Osteocyte (in vitro differentiated cells): ENCODE measurements around the gene ALDH3A1. TPM values are rescaled to one million over a fixed set of nuclear protein-coding genes. Genes with fewer than 3 reads are reported as not detected.
A peak's percentile ranks its signal among the peaks of the same experiment; 100 is the strongest.

Experiments used
- DNase-seq: peaks from one replicate; pipeline ENCODE4 v3.0.0; 2021; ENCODE audit warnings: mixed read lengths; ENCODE audit not compliant: unreplicated experiment; ENCODE audit errors: extremely low spot score
- H3K27ac Mint-ChIP-seq: one replicate; pipeline ENCODE4 v1.8.0; 2021; ENCODE audit warnings: mild to moderate bottlenecking, mixed read lengths; ENCODE audit not compliant: unreplicated experiment
- H3K27me3 Mint-ChIP-seq: one replicate; pipeline ENCODE4 v1.8.0; 2021; ENCODE audit warnings: mixed read lengths; ENCODE audit not compliant: unreplicated experiment
- H3K36me3 Mint-ChIP-seq: one replicate; pipeline ENCODE4 v1.8.0; 2021; ENCODE audit warnings: mixed read lengths; ENCODE audit not compliant: unreplicated experiment
- H3K4me1 Mint-ChIP-seq: one replicate; pipeline ENCODE4 v1.8.0; 2021; ENCODE audit warnings: mixed read lengths; ENCODE audit not compliant: unreplicated experiment
- H3K4me3 Mint-ChIP-seq: one replicate; pipeline ENCODE4 v1.8.0; 2021; ENCODE audit warnings: mild to moderate bottlenecking, moderate library complexity, mixed read lengths; ENCODE audit not compliant: unreplicated experiment
- H3K9me3 Mint-ChIP-seq: one replicate; pipeline ENCODE4 v1.8.0; 2021; ENCODE audit warnings: mixed read lengths; ENCODE audit not compliant: unreplicated experiment
- total RNA-seq: library from RNA; stranded (reverse); gene quantifications from 2 replicates; pipeline ENCODE4 v1.2.1, GENCODE V29; 2021
- TF ChIP-seq, protein P1 (sequence below): fragments of 200-600 bp; sonication (generic); IDR thresholded peaks from 2 replicates; pipeline ENCODE4 v1.5.0; 2021; ENCODE audit warnings: antibody characterized with exemption, mild to moderate bottlenecking, moderate library complexity

The ALDH3A1 gene
- total RNA-seq, 1 donor from 2014 or later = 1.6 TPM

DNA sequence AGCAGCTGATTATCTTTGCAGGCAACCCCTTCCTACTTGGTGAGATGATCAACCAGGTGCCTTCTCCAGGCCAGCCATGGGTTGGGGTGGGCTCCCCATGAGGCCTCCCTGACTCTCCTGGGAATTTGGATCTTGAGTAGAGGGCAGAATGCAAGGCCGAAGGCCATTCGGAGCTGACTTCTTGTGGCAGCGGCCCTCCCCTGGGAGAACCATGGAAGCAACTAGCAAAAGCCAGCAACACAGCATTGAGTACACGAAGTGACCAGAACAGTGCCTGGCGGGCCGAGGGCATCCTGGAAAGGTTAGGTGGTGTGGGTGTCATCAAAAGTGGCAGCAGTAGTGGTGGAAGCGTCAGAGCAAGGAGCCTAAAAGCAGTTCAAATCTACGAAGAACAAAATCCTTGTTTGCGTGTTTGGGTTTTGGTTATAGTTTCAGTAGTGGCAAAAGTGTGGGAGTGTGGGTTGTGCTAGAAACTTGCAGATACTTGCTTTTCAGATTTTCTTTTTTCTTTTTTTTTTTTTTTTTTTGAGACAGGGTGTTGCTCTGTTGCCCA is 2.0 kb upstream of the ALDH3A1 start:
- Mint-ChIP-seq H3K27me3 (no peaks in the 10 kb centered on the region), H3K9me3 (no peaks in the 10 kb centered on the region), H3K4me1 (peaks cover 49% of the 10 kb centered on the region), H3K4me3 (no peak overlapping the region), H3K27ac (peak overlapping the region; percentile 94), H3K36me3 (no peaks in the 10 kb centered on the region)
- TF ChIP-seq, protein P1, sequence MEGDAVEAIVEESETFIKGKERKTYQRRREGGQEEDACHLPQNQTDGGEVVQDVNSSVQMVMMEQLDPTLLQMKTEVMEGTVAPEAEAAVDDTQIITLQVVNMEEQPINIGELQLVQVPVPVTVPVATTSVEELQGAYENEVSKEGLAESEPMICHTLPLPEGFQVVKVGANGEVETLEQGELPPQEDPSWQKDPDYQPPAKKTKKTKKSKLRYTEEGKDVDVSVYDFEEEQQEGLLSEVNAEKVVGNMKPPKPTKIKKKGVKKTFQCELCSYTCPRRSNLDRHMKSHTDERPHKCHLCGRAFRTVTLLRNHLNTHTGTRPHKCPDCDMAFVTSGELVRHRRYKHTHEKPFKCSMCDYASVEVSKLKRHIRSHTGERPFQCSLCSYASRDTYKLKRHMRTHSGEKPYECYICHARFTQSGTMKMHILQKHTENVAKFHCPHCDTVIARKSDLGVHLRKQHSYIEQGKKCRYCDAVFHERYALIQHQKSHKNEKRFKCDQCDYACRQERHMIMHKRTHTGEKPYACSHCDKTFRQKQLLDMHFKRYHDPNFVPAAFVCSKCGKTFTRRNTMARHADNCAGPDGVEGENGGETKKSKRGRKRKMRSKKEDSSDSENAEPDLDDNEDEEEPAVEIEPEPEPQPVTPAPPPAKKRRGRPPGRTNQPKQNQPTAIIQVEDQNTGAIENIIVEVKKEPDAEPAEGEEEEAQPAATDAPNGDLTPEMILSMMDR = no peak
- DNase-seq = no peak

DNA sequence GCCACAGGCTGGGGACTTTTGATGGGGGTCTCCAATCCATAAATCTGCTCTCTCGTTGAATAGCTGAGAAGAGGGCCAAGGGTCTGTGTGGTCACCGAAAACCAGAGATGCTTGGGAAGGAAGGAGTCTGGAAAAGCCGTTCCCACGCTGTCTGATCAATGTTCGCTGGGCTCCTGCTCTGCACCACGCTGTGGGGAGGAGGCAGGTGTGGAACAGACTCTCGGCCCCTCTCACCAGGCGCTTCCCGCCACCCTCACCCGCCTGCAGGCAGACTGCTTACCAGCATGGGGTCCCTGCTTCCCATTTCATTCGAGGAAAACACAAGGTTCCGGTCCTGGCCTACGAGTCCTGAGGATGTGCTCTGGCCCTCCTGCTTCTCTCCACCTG is 702 bp upstream of the ALDH3A1 start:
- no peak overlapping the region for H3K4me3 Mint-ChIP-seq
- H3K36me3 Mint-ChIP-seq = no peaks in the 10 kb centered on the region
- H3K27me3 Mint-ChIP-seq = no peaks in the 10 kb centered on the region
- TF ChIP-seq, protein P1 = no peak
- H3K27ac Mint-ChIP-seq = peak overlapping the region; percentile 60
- no peak for DNase-seq
- H3K9me3 Mint-ChIP-seq = no peaks in the 10 kb centered on the region
- H3K4me1 Mint-ChIP-seq = peaks cover 53% of the 10 kb centered on the region

DNA sequence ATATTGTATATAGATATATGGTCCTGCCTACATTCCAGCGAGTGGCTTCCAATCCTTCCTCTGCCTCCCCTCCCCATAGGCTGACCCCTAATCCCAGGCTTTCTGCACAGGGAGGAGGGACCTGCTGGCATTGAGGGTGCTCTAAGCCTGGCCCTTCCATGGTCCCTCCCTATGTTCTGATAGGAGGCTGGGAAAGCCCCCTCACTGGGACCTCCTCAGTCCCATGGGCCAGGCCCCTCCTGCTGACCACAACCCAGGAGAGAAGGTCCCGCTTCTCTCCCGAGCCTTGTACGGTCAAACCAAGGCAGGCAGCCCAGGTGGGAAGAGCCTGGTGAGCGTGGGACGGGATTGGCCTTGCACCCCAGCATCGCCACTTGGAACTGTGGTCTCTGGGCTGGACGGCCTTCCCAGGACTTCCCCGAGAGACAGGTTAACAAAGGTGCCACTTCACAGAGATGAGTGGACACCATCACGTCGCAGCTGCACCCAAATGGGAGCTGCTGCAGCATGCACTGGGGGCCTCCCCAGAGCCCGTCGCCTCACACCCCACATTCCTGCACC is 859 bp downstream of the ALDH3A1 start:
- Mint-ChIP-seq H3K4me3 (no peak overlapping the region), H3K36me3 (no peaks in the 10 kb centered on the region), H3K4me1 (peaks cover 37% of the 10 kb centered on the region), H3K27me3 (no peaks in the 10 kb centered on the region), H3K9me3 (no peaks in the 10 kb centered on the region), H3K27ac (no peak overlapping the region)
- DNase-seq = no peak
- TF ChIP-seq, protein P1 = no peak

DNA sequence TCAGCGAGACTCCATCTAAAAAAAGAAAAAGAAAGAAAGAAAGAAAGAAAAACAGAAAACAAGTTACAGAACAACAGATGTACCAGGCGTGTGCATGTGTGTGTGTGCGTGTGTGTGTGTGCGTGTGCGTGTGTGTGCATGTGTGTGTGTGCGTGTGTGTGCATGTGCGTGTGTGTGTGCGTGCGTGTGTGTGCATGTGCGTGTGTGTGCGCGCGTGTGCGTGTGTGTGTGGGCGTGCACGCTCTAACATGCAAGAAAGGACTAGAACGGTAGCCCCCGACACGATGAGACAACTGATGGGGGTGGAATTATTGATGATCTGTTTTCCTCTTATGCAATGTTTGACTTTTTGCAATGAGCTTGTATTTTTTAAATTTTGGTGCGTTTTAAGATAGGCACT is 1.6 kb downstream of the ALDH3A1 start:
- Mint-ChIP-seq H3K36me3 (no peaks in the 10 kb centered on the region), H3K27ac (no peak overlapping the region), H3K4me3 (no peak overlapping the region), H3K27me3 (no peaks in the 10 kb centered on the region), H3K9me3 (no peaks in the 10 kb centered on the region), H3K4me1 (peaks cover 33% of the 10 kb centered on the region)
- TF ChIP-seq, protein P1 = no peak
- no peak for DNase-seq

DNA sequence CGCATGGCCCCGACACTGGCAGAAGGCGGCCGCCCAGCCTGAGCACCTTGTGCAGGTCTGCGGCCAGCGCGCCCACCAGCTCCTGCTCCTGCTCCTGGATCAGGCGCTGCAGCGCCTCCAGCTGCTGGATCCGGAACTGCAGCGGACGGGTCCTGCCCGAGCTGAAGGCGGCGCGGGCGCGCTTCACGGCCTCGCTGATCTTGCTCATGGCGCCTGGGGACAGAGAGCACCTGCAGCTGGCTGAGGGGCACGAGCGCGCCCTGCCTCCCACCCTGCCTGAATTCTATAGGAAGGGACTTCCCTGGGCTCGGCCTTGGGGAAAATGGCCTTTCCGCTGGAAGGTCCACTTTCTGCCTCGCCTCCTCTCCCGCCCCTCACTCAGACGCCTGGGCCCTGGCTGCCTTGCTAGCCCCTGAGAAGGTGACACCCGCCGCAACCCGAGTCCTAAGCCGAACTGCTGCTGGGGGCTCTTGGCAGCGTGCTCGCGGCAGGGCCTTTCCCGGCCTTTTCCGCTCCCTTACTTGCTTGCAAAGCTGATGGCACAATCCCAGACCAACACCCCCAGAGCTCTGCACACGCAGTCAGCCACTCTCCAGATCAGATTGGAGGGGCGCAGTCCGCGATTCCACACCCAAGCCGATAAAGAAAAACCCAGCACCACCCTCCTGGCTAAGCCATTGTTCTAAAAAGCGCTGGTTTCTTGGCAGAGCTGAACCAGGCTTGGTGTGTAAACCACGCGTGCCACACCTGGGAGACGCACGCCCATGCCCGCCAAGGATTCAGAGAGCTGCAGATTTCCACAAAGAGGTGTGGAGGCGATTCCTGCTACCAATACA is 3.0 kb downstream of the ALDH3A1 start:
- TF ChIP-seq, protein P1 = peak; percentile 90
- H3K4me3 Mint-ChIP-seq = peak overlapping the region; percentile 58
- no peaks in the 10 kb centered on the region for H3K9me3 Mint-ChIP-seq
- H3K36me3 Mint-ChIP-seq = no peaks in the 10 kb centered on the region
- DNase-seq = peak; percentile 96
- peaks cover 29% of the 10 kb centered on the region for H3K4me1 Mint-ChIP-seq
- H3K27ac Mint-ChIP-seq = no peak overlapping the region
- H3K27me3 Mint-ChIP-seq = no peaks in the 10 kb centered on the region
